ENCODE results near the gene PPP1R14B.

PPP1R14B gene

DNA sequence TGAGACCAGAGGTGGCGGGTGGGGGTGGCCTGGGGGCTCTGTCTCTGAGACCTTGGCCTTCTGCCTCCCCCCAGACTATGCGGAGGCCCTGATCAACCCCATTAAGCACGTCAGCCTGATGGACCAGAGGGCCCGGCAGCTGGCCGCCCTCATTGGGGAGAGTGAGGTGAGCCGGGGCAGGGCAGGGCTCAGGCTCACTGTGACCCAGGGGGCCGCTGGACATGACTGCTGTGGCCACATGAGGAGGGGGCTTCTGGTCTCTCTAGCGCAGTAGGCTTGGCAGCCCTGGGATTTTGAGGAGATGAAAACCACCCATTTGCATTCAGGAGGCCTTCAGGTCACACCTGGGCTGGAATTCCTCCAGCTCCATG, 17.2 kb upstream of the PPP1R14B start:
- H3K27ac ChIP-seq (ENCODE audit: poor library complexity, severe bottlenecking): no peak overlapping the region
- peaks cover 59% of the 10 kb centered on the region for H3K36me3 ChIP-seq (ENCODE audit: low read depth)
- peaks cover 22% of the 10 kb centered on the region for H3K4me1 ChIP-seq (ENCODE audit: insufficient read depth, poor library complexity, severe bottlenecking)
- no peaks in the 10 kb centered on the region for H3K9me3 ChIP-seq (ENCODE audit: severe bottlenecking)
- TF ChIP-seq, protein P1, sequence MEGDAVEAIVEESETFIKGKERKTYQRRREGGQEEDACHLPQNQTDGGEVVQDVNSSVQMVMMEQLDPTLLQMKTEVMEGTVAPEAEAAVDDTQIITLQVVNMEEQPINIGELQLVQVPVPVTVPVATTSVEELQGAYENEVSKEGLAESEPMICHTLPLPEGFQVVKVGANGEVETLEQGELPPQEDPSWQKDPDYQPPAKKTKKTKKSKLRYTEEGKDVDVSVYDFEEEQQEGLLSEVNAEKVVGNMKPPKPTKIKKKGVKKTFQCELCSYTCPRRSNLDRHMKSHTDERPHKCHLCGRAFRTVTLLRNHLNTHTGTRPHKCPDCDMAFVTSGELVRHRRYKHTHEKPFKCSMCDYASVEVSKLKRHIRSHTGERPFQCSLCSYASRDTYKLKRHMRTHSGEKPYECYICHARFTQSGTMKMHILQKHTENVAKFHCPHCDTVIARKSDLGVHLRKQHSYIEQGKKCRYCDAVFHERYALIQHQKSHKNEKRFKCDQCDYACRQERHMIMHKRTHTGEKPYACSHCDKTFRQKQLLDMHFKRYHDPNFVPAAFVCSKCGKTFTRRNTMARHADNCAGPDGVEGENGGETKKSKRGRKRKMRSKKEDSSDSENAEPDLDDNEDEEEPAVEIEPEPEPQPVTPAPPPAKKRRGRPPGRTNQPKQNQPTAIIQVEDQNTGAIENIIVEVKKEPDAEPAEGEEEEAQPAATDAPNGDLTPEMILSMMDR (IDR thresholded peaks at IDR 0.05; ENCODE audit: poor library complexity, severe bottlenecking): no peak
- H3K27me3 ChIP-seq (ENCODE audit: insufficient read depth, poor library complexity, severe bottlenecking): no peaks in the 10 kb centered on the region
- no peak for DNase-seq (ENCODE audit: low spot score)
- no peak overlapping the region for H3K4me3 ChIP-seq (ENCODE audit: severe bottlenecking)
- ATAC-seq (ENCODE audit: low read depth): no peak

DNA sequence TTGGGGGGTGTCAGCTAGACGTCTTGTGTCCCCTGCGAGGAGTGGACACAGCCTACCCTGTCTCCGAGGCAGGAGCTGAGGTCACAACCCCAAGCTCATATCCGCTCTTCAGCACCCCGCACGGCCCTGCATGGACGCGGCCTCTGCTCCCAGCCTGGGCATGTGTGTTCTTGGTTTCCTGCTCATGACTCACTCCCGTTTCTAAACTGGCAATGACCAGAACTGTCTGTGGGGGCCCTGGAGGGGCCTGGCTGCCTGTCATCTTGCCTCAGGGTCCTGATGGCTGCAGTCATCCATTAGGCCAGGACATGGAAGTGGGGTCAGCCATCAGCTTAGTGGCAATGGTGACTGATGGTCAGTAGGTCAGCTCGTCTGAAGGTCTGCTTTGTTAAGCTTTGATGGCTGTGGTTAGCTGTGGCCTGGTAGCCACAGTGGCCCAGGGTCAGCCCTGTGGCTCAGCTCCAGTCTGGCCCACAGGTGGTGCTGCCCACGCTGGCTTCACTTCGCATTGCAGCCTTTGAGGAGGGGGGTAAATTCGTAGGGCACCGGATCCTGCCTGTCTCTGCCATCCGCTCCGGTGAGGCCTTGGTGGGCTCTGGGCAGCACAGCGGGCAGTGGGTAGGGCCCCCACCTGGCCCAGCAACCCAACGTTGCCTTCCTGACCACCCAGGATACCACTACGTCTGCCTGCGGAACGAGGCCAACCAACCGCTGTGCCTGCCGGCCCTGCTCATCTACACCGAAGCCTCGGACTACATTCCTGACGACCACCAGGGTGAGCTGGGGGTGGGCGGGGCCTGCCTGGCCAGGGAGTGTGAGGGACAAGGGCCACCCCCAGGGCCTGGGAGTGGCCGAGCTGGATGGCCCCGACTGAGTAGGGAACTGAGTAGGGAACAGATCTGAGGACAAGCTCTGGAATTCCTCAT, 16.5 kb upstream of the PPP1R14B start:
- H3K36me3 ChIP-seq (ENCODE audit: low read depth): peaks cover 65% of the 10 kb centered on the region
- H3K4me1 ChIP-seq (ENCODE audit: insufficient read depth, poor library complexity, severe bottlenecking): peaks cover 15% of the 10 kb centered on the region
- TF ChIP-seq, protein P1 (IDR thresholded peaks at IDR 0.05; ENCODE audit: poor library complexity, severe bottlenecking): no peak
- DNase-seq (ENCODE audit: low spot score) (no peak), ATAC-seq (ENCODE audit: low read depth) (peak; percentile 51)
- H3K9me3 ChIP-seq (ENCODE audit: severe bottlenecking): no peaks in the 10 kb centered on the region
- peak overlapping the region; percentile 28 for H3K27ac ChIP-seq (ENCODE audit: poor library complexity, severe bottlenecking)
- no peaks in the 10 kb centered on the region for H3K27me3 ChIP-seq (ENCODE audit: insufficient read depth, poor library complexity, severe bottlenecking)
- no peak overlapping the region for H3K4me3 ChIP-seq (ENCODE audit: severe bottlenecking)

DNA sequence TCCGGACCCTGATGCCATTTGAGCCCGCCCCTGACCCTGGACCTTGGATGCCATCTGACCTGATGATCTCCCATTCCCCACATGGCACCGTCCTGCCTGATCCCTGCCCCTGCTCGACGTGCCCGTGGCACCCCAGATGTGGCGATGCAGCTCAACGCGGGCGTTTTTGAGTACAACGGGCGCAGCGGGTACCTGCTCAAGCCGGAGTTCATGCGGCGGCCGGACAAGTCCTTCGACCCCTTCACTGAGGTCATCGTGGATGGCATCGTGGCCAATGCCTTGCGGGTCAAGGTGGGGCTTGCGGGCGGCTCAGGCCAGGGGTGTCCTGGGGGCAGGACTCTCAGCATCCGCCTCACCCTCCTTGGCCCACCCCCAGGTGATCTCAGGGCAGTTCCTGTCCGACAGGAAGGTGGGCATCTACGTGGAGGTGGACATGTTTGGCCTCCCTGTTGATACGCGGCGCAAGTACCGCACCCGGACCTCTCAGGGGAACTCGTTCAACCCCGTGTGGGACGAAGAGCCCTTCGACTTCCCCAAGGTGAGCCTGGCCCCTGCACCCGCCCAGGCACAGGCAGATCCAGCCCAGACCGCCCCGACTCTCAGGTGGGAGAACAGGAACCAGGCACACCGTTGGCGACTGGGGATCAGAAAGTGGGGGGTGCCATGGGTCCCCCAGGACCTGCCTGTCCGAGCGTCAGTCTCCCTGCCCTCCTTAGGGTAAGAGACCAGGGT, 15.7 kb upstream of the PPP1R14B start:
- H3K27ac ChIP-seq (ENCODE audit: poor library complexity, severe bottlenecking): peak overlapping the region; percentile 28
- DNase-seq (ENCODE audit: low spot score): no peak
- no peaks in the 10 kb centered on the region for H3K9me3 ChIP-seq (ENCODE audit: severe bottlenecking)
- ATAC-seq (ENCODE audit: low read depth): no peak
- H3K4me1 ChIP-seq (ENCODE audit: insufficient read depth, poor library complexity, severe bottlenecking): peaks cover 8% of the 10 kb centered on the region
- H3K36me3 ChIP-seq (ENCODE audit: low read depth): peaks cover 74% of the 10 kb centered on the region
- H3K27me3 ChIP-seq (ENCODE audit: insufficient read depth, poor library complexity, severe bottlenecking): no peaks in the 10 kb centered on the region
- no peak overlapping the region for H3K4me3 ChIP-seq (ENCODE audit: severe bottlenecking)
- TF ChIP-seq, protein P1 (IDR thresholded peaks at IDR 0.05; ENCODE audit: poor library complexity, severe bottlenecking): no peak

DNA sequence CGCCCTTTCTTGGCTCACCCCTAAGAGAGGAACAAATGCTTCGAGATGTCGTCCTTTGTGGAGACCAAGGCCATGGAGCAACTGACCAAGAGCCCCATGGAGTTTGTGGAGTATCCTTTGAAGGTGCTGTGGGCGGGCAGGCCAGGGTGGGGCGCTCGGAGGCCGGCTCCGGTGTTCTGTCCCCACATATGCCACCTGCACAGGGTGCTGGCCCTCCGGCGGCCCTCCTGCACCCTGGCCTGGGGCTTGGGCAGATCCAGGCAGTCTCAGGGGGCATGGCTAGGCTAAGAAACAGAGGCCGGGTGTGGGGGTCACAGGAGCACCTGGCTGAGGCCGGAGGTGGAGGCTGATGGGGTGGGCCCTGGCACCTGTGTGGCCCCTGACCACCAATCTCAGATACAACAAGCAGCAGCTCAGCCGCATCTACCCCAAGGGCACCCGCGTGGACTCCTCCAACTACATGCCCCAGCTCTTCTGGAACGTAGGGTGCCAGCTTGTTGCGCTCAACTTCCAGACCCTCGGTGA, 14.9 kb upstream of the PPP1R14B start:
- Histone ChIP-seq H3K9me3 (ENCODE audit: severe bottlenecking) (no peaks in the 10 kb centered on the region), H3K4me3 (ENCODE audit: severe bottlenecking) (no peak overlapping the region), H3K27me3 (ENCODE audit: insufficient read depth, poor library complexity, severe bottlenecking) (no peaks in the 10 kb centered on the region), H3K36me3 (ENCODE audit: low read depth) (peaks cover 77% of the 10 kb centered on the region), H3K4me1 (ENCODE audit: insufficient read depth, poor library complexity, severe bottlenecking) (peaks cover 8% of the 10 kb centered on the region), H3K27ac (ENCODE audit: poor library complexity, severe bottlenecking) (no peak overlapping the region)
- ATAC-seq (ENCODE audit: low read depth) (no peak), DNase-seq (ENCODE audit: low spot score) (no peak)
- TF ChIP-seq, protein P1 (IDR thresholded peaks at IDR 0.05; ENCODE audit: poor library complexity, severe bottlenecking): no peak
